Activated CD4-positive, alpha-beta T cell treated with anti-CD3 and anti-CD28 coated beads, Interleukin-2, amount 10 ng/mL, durations not matched to agents 7 days and 5 days (primary cell): ENCODE measurements around the gene CRYL1. TPM values are rescaled to one million over a fixed set of nuclear protein-coding genes. Genes with fewer than 3 reads are reported as not detected.
A peak's percentile ranks its signal among the peaks of the same experiment; 100 is the strongest.

Experiments used
- CTCF ChIA-PET: fragments of 350-600 bp; sonication (Branson Sonifier 250); formaldehyde crosslinking; loops from one replicate; lab custom pipeline; 2021; ENCODE audit warnings: antibody characterized with exemption; lab: Charles Lee
- POLR2A ChIA-PET: fragments of 350-600 bp; sonication (Branson Sonifier 250); formaldehyde crosslinking; loops from one replicate; lab custom pipeline; 2021; ENCODE audit warnings: antibody characterized with exemption; lab: Charles Lee
- DNase-seq: peaks from one replicate; pipeline ENCODE4 v3.0.0-alpha.2; 2020
- H3K27ac Mint-ChIP-seq: one replicate; pipeline ENCODE4 v1.8.0; 2021; ENCODE audit warnings: mild to moderate bottlenecking, moderate library complexity, mixed read lengths
- H3K27me3 Mint-ChIP-seq: one replicate; pipeline ENCODE4 v1.8.0; 2021; ENCODE audit warnings: mixed read lengths
- H3K36me3 Mint-ChIP-seq: one replicate; pipeline ENCODE4 v1.8.0; 2021; ENCODE audit warnings: low read depth, mixed read lengths
- H3K4me1 Mint-ChIP-seq: one replicate; pipeline ENCODE4 v1.8.0; 2021; ENCODE audit warnings: mixed read lengths
- H3K4me3 Mint-ChIP-seq: one replicate; pipeline ENCODE4 v1.8.0; 2021; ENCODE audit warnings: mild to moderate bottlenecking, moderate library complexity, mixed read lengths
- H3K9me3 Mint-ChIP-seq: one replicate; pipeline ENCODE4 v1.8.0; 2021; ENCODE audit warnings: mixed read lengths
- total RNA-seq, 2 experiments: library from RNA; stranded (reverse); gene quantifications; one replicate each; pipeline ENCODE4 v1.2.3, GENCODE V29; 2021

CRYL1 gene
- total RNA-seq, 2 experiments from 2014 or later, result 10.5 to 11.7 TPM

GRCh38 chr13:20378721-20379120, 146.9 kb downstream of the CRYL1 start:
- H3K4me3 Mint-ChIP-seq, result no peak overlapping the region
- POLR2A ChIA-PET, result no interaction called here

GRCh38 chr13:20377720-20378119, 147.9 kb downstream of the CRYL1 start:
- no peaks in the 10 kb centered on the region for H3K36me3 Mint-ChIP-seq
- no peak for DNase-seq
- no peak overlapping the region for H3K4me3 Mint-ChIP-seq
- peaks cover 9% of the 10 kb centered on the region for H3K27me3 Mint-ChIP-seq
- no peak overlapping the region for H3K27ac Mint-ChIP-seq
- H3K9me3 Mint-ChIP-seq, result no peaks in the 10 kb centered on the region
- CTCF ChIA-PET, result interaction anchor here (0.9 kb wide), 1 partner anchor 20 kb away, joined by 3 read pairs; no protein-coding TSS in a partner anchor
- no peaks in the 10 kb centered on the region for H3K4me1 Mint-ChIP-seq
- POLR2A ChIA-PET, result no interaction called here

More at GRCh38 chr13:20378721-20379120, 146.9 kb downstream of the CRYL1 start:
- no peak for DNase-seq
- Mint-ChIP-seq H3K27ac (no peak overlapping the region), H3K9me3 (no peaks in the 10 kb centered on the region), H3K4me1 (no peaks in the 10 kb centered on the region), H3K36me3 (no peaks in the 10 kb centered on the region), H3K27me3 (peaks cover 6% of the 10 kb centered on the region)
- CTCF ChIA-PET, result no interaction called here

- Mint-ChIP-seq H3K27ac (no peak overlapping the region), H3K9me3 (no peaks in the 10 kb centered on the region), H3K27me3 (peaks cover 11% of the 10 kb centered on the region), H3K36me3 (no peaks in the 10 kb centered on the region), H3K4me1 (peaks cover 1% of the 10 kb centered on the region), H3K4me3 (no peak overlapping the region)
- ChIA-PET POLR2A (no interaction called here), CTCF (interaction anchor here (0.6 to 1.1 kb wide), 2 partner anchors 8 to 34 kb away, joined by 3 read pairs; no protein-coding TSS in a partner anchor)
- DNase-seq, result no peak
Observed at GRCh38 chr13:20375871-20376270, 149.8 kb downstream of the CRYL1 start.

- Mint-ChIP-seq H3K9me3 (peaks cover 4% of the 10 kb centered on the region), H3K27me3 (peaks cover 18% of the 10 kb centered on the region), H3K27ac (no peak overlapping the region), H3K36me3 (peaks cover 2% of the 10 kb centered on the region), H3K4me1 (peaks cover 8% of the 10 kb centered on the region), H3K4me3 (no peak overlapping the region)
- ChIA-PET CTCF (no interaction called here), POLR2A (no interaction called here)
- DNase-seq, result no peak
Observed at GRCh38 chr13:20373861-20374260, 151.8 kb downstream of the CRYL1 start.

GRCh38 chr13:20371825-20372224, 153.8 kb downstream of the CRYL1 start:
- ChIA-PET CTCF (no interaction called here), POLR2A (no interaction called here)
- Mint-ChIP-seq H3K4me3 (no peak overlapping the region), H3K27ac (no peak overlapping the region), H3K27me3 (peaks cover 18% of the 10 kb centered on the region), H3K9me3 (peaks cover 4% of the 10 kb centered on the region), H3K4me1 (peaks cover 8% of the 10 kb centered on the region), H3K36me3 (peaks cover 2% of the 10 kb centered on the region)
- no peak for DNase-seq

- POLR2A ChIA-PET, result no interaction called here
- no peak for DNase-seq
- H3K4me3 Mint-ChIP-seq, result no peak overlapping the region
- H3K9me3 Mint-ChIP-seq, result peaks cover 4% of the 10 kb centered on the region
- H3K36me3 Mint-ChIP-seq, result peaks cover 2% of the 10 kb centered on the region
- H3K27ac Mint-ChIP-seq, result no peak overlapping the region
- H3K27me3 Mint-ChIP-seq, result peaks cover 18% of the 10 kb centered on the region
- CTCF ChIA-PET, result no interaction called here
- H3K4me1 Mint-ChIP-seq, result peaks cover 8% of the 10 kb centered on the region
Observed at GRCh38 chr13:20370815-20371421, 154.7 kb downstream of the CRYL1 start.

- POLR2A ChIA-PET, result no interaction called here
- H3K9me3 Mint-ChIP-seq, result peaks cover 4% of the 10 kb centered on the region
- H3K36me3 Mint-ChIP-seq, result peaks cover 2% of the 10 kb centered on the region
- H3K27ac Mint-ChIP-seq, result peak overlapping the region; percentile 61
- peaks cover 18% of the 10 kb centered on the region for H3K27me3 Mint-ChIP-seq
- H3K4me1 Mint-ChIP-seq, result peaks cover 8% of the 10 kb centered on the region
- no peak overlapping the region for H3K4me3 Mint-ChIP-seq
- CTCF ChIA-PET, result interaction anchor here (0.5 kb wide), 1 partner anchor 65 kb away, joined by 3 read pairs; no protein-coding TSS in a partner anchor
- DNase-seq, result no peak
Observed at GRCh38 chr13:20369886-20370361, 155.7 kb downstream of the CRYL1 start.

- H3K4me3 Mint-ChIP-seq, result no peak overlapping the region
- CTCF ChIA-PET, result interaction anchor here (0.7 kb wide), 1 partner anchor 13 kb away, joined by 3 read pairs; no protein-coding TSS in a partner anchor
Observed at GRCh38 chr13:20366056-20366455, 159.6 kb downstream of the CRYL1 start.

GRCh38 chr13:20363603-20364002, 162.1 kb downstream of the CRYL1 start:
- Mint-ChIP-seq H3K9me3 (no peaks in the 10 kb centered on the region), H3K4me3 (no peak overlapping the region), H3K4me1 (peaks cover 2% of the 10 kb centered on the region), H3K27ac (no peak overlapping the region), H3K27me3 (no peaks in the 10 kb centered on the region), H3K36me3 (no peaks in the 10 kb centered on the region)
- CTCF ChIA-PET, result interaction anchor here (1.2 kb wide), 1 partner anchor 90 kb away, joined by 3 read pairs; no protein-coding TSS in a partner anchor
- POLR2A ChIA-PET, result no interaction called here
- DNase-seq, result no peak

More at GRCh38 chr13:20366056-20366455, 159.6 kb downstream of the CRYL1 start:
- Mint-ChIP-seq H3K4me1 (peaks cover 7% of the 10 kb centered on the region), H3K36me3 (peaks cover 2% of the 10 kb centered on the region), H3K27ac (no peak overlapping the region), H3K9me3 (peaks cover 4% of the 10 kb centered on the region), H3K27me3 (peaks cover 8% of the 10 kb centered on the region)
- no peak for DNase-seq
- POLR2A ChIA-PET, result no interaction called here

- POLR2A ChIA-PET, result no interaction called here
- DNase-seq, result no peak
- no peaks in the 10 kb centered on the region for H3K27me3 Mint-ChIP-seq
- H3K36me3 Mint-ChIP-seq, result no peaks in the 10 kb centered on the region
- H3K4me3 Mint-ChIP-seq, result no peak overlapping the region
- H3K9me3 Mint-ChIP-seq, result no peaks in the 10 kb centered on the region
- H3K4me1 Mint-ChIP-seq, result peaks cover 2% of the 10 kb centered on the region
- no peak overlapping the region for H3K27ac Mint-ChIP-seq
- CTCF ChIA-PET, result no interaction called here
Observed at GRCh38 chr13:20363172-20363571, 162.5 kb downstream of the CRYL1 start.

GRCh38 chr13:20362484-20363041, 163.1 kb downstream of the CRYL1 start:
- no peaks in the 10 kb centered on the region for H3K9me3 Mint-ChIP-seq
- H3K4me1 Mint-ChIP-seq, result peaks cover 2% of the 10 kb centered on the region
- H3K27ac Mint-ChIP-seq, result no peak overlapping the region
- H3K36me3 Mint-ChIP-seq, result no peaks in the 10 kb centered on the region
- DNase-seq, result no peak
- POLR2A ChIA-PET, result interaction anchor here (0.6 kb wide), 1 partner anchor 58 kb away, joined by 3 read pairs; no protein-coding TSS in a partner anchor
- no peak overlapping the region for H3K4me3 Mint-ChIP-seq
- CTCF ChIA-PET, result interaction anchor here (0.6 kb wide), 1 partner anchor 63 kb away, joined by 3 read pairs; no protein-coding TSS in a partner anchor
- no peaks in the 10 kb centered on the region for H3K27me3 Mint-ChIP-seq

- ChIA-PET POLR2A (no interaction called here), CTCF (no interaction called here)
- no peaks in the 10 kb centered on the region for H3K9me3 Mint-ChIP-seq
- H3K27me3 Mint-ChIP-seq, result no peaks in the 10 kb centered on the region
- no peak overlapping the region for H3K27ac Mint-ChIP-seq
- H3K4me3 Mint-ChIP-seq, result no peak overlapping the region
- H3K36me3 Mint-ChIP-seq, result no peaks in the 10 kb centered on the region
- DNase-seq, result no peak
- H3K4me1 Mint-ChIP-seq, result peaks cover 2% of the 10 kb centered on the region
Observed at GRCh38 chr13:20360835-20361412, 164.7 kb downstream of the CRYL1 start.

- H3K9me3 Mint-ChIP-seq, result no peaks in the 10 kb centered on the region
- no peak overlapping the region for H3K27ac Mint-ChIP-seq
- no peaks in the 10 kb centered on the region for H3K36me3 Mint-ChIP-seq
- CTCF ChIA-PET, result interaction anchor here (0.5 to 0.6 kb wide), 3 partner anchors 47 to 736 kb away, joined by 3 to 5 read pairs (median 4); no protein-coding TSS in a partner anchor
- H3K4me1 Mint-ChIP-seq, result peaks cover 2% of the 10 kb centered on the region
- DNase-seq, result no peak
- H3K27me3 Mint-ChIP-seq, result no peaks in the 10 kb centered on the region
- POLR2A ChIA-PET, result no interaction called here
- H3K4me3 Mint-ChIP-seq, result no peak overlapping the region
Observed at GRCh38 chr13:20360041-20360491, 165.6 kb downstream of the CRYL1 start.
